ENCODE measurements around the gene SCO2.

The SCO2 gene

GRCh38 chr22:50528682-50529415, 3.5 kb upstream of the SCO2 start:
- DNase-seq (ENCODE audit: insufficient read length) (no peak), FAIRE-seq (peak; percentile 63)

DNA sequence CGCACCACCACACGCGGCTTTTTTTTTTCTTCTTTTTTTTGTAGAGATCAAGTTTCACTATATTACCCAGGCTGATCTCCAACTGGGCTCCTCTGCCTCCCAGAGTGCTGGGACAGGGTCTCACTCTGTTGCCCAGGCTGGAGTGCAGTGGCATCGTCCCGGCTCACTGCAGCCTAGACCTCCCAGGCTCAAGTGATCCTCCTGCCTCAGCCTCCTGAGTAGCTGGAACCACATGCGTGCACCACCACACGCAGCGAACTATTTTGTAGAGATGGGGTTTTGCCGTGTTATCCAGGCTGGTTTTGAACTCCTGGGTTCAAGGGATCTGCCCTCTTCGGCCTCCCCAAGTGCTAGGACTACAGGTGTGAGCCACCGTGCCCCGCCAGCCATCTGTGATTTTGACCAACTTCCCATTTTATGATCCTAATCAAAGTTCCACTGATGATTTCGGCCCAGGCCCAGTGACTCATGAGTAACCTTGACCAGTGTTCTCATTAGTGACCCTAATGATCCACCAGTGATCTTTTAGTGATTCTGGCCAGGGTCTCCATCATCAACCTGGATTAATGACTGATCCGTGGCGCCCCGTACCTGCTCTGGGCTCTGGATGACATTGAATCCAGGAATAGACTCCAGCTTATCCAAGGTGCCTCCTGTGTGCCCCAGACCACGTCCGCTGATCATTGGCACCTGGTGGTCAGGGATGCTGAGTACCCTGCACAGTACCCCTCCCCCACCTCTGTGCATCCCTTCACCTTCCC, 2.7 kb upstream of the SCO2 start:
- TF ChIP-seq POLR2A (IDR thresholded peaks at IDR 0.05; ENCODE audit: low read depth, low read length) = no peak
- 0 out of 2 replicates have a peak, but pooled peaks have one; percentile 48 for TF ChIP-seq POLR2AphosphoS5 (IDR thresholded peaks at IDR 0.05; ENCODE audit: low read depth, low read length)
- FAIRE-seq = no peak
- DNase-seq (ENCODE audit: insufficient read length) = no peak

More at GRCh38 chr22:50528682-50529415, 3.5 kb upstream of the SCO2 start:
- no peak for TF ChIP-seq TAF1 (IDR thresholded peaks at IDR 0.05; ENCODE audit: borderline replicate concordance, low read depth, low read length)
- no peak; the same call in 1 of the 2 replicates for TF ChIP-seq POLR2AphosphoS5 (IDR thresholded peaks at IDR 0.05; ENCODE audit: low read depth, low read length)
- TF ChIP-seq POLR2A (IDR thresholded peaks at IDR 0.05; ENCODE audit: low read depth, low read length) = peak; percentile 9; the same call in 1 of the 2 replicates

- no peak for DNase-seq (ENCODE audit: insufficient read length)
- peak; percentile 95 for FAIRE-seq
Measured at GRCh38 chr22:50526834-50527801, 1.7 kb upstream of the SCO2 start.

DNA sequence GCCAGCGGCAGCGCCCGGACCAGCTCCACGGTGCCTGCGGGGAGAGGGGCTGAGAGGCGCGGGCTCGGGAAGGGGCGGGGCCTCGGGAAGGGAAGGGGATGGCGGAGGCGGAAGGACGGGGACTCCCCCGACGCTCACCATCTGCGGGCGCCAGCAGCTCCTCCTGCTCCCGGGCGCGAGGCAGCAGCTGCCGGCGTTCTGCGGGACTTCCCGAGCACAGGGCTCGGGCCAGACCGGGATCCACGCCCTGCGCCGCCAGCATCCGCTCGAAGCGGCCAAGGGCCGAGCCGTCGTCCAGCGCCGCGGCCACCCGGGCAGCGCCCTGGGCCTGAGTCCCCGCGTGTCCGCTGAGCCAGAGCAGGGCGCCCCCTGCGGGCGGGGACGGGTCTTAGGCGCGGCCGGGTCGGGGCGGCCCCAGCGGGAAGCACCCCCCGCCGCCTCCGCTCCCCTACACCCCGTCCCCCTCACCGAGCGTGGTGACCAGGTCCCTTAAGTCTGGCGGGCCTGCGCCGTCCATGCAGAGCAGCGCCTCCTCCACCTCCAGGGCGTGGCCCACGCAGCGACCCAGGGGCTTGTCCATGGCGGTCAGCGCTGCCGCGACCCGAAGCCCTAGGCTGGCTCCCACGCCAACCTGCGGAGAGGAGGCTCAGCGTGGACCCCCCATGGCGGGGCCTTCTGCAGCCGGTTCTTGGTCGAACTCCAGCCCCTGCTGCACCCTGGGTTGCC, 873 bp upstream of the SCO2 start:
- no peak for FAIRE-seq
- DNase-seq (ENCODE audit: insufficient read length) = peak; percentile 85
- peak; percentile 31; the same call in 1 of the 2 replicates for TF ChIP-seq TAF1 (IDR thresholded peaks at IDR 0.05; ENCODE audit: borderline replicate concordance, low read depth, low read length)
- TF ChIP-seq POLR2AphosphoS5 (IDR thresholded peaks at IDR 0.05; ENCODE audit: low read depth, low read length) = no peak; the same call in 1 of the 2 replicates

More at GRCh38 chr22:50526834-50527801, 1.7 kb upstream of the SCO2 start:
- TF ChIP-seq TAF1 (IDR thresholded peaks at IDR 0.05; ENCODE audit: borderline replicate concordance, low read depth, low read length) (no peak), POLR2AphosphoS5 (IDR thresholded peaks at IDR 0.05; ENCODE audit: low read depth, low read length) (peak; percentile 1), POLR2A (IDR thresholded peaks at IDR 0.05; ENCODE audit: low read depth, low read length) (peak; percentile 54)

DNA sequence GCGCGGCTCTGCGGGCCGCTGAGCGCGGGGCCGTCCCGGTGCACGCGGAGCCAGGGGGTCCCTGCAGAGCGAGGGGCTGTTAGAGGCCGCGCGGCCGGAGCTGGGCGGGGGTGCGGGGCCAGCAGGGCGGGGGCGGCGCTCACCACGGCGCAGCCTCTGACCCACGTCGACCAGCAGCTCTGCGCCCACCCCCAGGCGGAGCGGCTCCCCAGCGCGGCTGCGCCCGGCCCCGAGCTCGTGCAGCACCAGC, 385 bp upstream of the SCO2 start:
- no peak for TF ChIP-seq POLR2A (IDR thresholded peaks at IDR 0.05; ENCODE audit: low read depth, low read length)
- no peak for TF ChIP-seq TAF1 (IDR thresholded peaks at IDR 0.05; ENCODE audit: borderline replicate concordance, low read depth, low read length)
- TF ChIP-seq POLR2AphosphoS5 (IDR thresholded peaks at IDR 0.05; ENCODE audit: low read depth, low read length) = no peak
- DNase-seq (ENCODE audit: insufficient read length) (no peak), FAIRE-seq (no peak)

- TF ChIP-seq POLR2AphosphoS5 (IDR thresholded peaks at IDR 0.05; ENCODE audit: low read depth, low read length) (peak; percentile 85), TAF1 (IDR thresholded peaks at IDR 0.05; ENCODE audit: borderline replicate concordance, low read depth, low read length) (0 out of 2 replicates have a peak, but pooled peaks have one; percentile 9), POLR2A (IDR thresholded peaks at IDR 0.05; ENCODE audit: low read depth, low read length) (no peak; the same call in 1 of the 2 replicates)
- no peak for DNase-seq (ENCODE audit: insufficient read length)
- FAIRE-seq = no peak
Measured at GRCh38 chr22:50524676-50525103, 708 bp downstream of the SCO2 start.

GRCh38 chr22:50523806-50524675, 1.4 kb downstream of the SCO2 start:
- FAIRE-seq (no peak), DNase-seq (ENCODE audit: insufficient read length) (no peak)
- TF ChIP-seq TAF1 (IDR thresholded peaks at IDR 0.05; ENCODE audit: borderline replicate concordance, low read depth, low read length) (no peak), POLR2A (IDR thresholded peaks at IDR 0.05; ENCODE audit: low read depth, low read length) (peak; percentile 33; the same call in 1 of the 2 replicates), POLR2AphosphoS5 (IDR thresholded peaks at IDR 0.05; ENCODE audit: low read depth, low read length) (no peak; the same call in 1 of the 2 replicates)

DNA sequence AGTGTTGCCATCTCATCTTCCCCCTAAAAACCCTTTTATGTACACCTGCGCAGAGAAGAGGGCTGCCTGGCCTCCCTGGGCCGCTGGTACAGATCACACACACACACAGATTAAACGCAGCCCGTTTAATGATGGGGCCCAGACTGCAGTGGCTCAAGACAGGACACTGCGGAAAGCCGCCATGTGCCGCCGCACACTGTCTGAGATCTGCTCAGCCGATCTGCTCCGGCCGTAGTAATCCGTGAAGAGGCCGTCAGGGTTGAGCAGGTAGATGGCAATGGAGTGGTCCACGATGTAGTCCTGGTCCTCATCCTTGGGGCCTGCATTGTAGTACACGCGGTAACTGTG, 2.0 kb downstream of the SCO2 start:
- FAIRE-seq (no peak), DNase-seq (ENCODE audit: insufficient read length) (no peak)
- no peak for TF ChIP-seq TAF1 (IDR thresholded peaks at IDR 0.05; ENCODE audit: borderline replicate concordance, low read depth, low read length)
- TF ChIP-seq POLR2AphosphoS5 (IDR thresholded peaks at IDR 0.05; ENCODE audit: low read depth, low read length) = no peak
- TF ChIP-seq POLR2A (IDR thresholded peaks at IDR 0.05; ENCODE audit: low read depth, low read length) = 0 out of 2 replicates have a peak, but pooled peaks have one; percentile 16

- TF ChIP-seq TAF1 (IDR thresholded peaks at IDR 0.05; ENCODE audit: borderline replicate concordance, low read depth, low read length) (no peak), POLR2AphosphoS5 (IDR thresholded peaks at IDR 0.05; ENCODE audit: low read depth, low read length) (no peak), POLR2A (IDR thresholded peaks at IDR 0.05; ENCODE audit: low read depth, low read length) (peak; percentile 36)
- DNase-seq (ENCODE audit: insufficient read length) (no peak), FAIRE-seq (no peak)
Measured at GRCh38 chr22:50522806-50523438, 2.5 kb downstream of the SCO2 start.
